Fibroblast of villous mesenchyme (primary cell): Measurements from ENCODE around the gene PNMA8C. TPM values are rescaled to one million over a fixed set of nuclear protein-coding genes. Genes with fewer than 3 reads are reported as not detected.
"Not testable (repeated sequence)": the region's sequence is repeated elsewhere in the genome, so short reads cannot be mapped to it uniquely, and the experiment has no call there.

Source experiments
- DNase-seq: peaks from one replicate; pipeline ENCODE4 v3.0.0-alpha.2; 2010; ENCODE audit warnings: low read depth
- H3K4me3 ChIP-seq: 2 replicates; pipeline ENCODE4 v1.5.1; 2011; ENCODE audit warnings: low read depth, mild to moderate bottlenecking, low read length
- CTCF ChIP-seq: IDR thresholded peaks from 2 replicates; pipeline ENCODE4 v1.5.1; 2012; ENCODE audit warnings: low read depth, mild to moderate bottlenecking, low read length; ENCODE audit not compliant: insufficient read depth
- total RNA-seq: library from RNA; depleted of rRNA; stranded (reverse); fragments of >200 nt; gene quantifications from 2 replicates; pipeline ENCODE4 v1.2.3, GENCODE V29; 2012

PNMA8C gene
- total RNA-seq, 1 donor: under 0.01 TPM

DNA sequence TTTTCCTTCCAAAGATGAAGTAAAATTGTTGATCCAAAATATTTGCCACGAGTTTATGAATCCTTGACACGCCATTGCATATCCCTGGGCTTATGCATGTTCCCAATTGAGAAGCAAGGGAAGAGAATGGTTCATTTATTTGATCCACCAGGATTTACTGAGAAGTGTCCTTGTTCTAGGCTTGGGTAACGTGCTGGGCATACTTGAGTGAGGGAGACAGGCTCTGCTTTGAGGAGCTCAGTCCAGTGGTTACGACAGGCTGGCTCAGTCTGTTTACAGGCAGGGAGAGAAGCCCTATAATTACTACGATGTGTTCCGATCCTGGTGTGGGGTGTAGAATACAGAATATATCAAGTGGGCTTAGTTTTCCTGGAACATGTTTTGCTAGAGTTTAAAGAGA lies 6.3 kb upstream of the PNMA8C start:
- no peak overlapping the region for H3K4me3 ChIP-seq
- no peak for TF ChIP-seq CTCF
- DNase-seq: no peak

DNA sequence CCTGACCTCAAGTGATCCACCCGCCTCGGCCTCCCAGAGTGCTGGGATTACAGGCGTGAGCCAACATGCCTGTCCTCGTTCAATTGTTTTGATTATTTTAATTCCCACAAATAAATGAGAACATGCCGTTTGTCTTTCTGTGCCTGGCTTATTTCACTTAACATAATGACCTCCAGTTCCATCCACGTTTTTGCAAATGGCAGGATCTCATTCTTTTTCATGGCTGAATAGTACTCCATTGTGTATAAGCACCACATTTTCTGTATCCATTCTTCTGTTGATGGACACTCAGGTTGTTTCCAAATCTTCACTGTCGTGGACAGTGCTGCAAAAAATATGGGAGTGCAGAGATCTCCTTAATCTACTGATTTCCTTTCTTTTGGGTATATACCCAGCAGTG lies 4.7 kb upstream of the PNMA8C start:
- not testable (repeated sequence) for DNase-seq, H3K4me3 ChIP-seq

GRCh38 chr19:46431824-46432223 lies 3.1 kb upstream of the PNMA8C start:
- peak; percentile 25 for TF ChIP-seq CTCF
- DNase-seq: no peak
- no peak overlapping the region for H3K4me3 ChIP-seq

- DNase-seq: no peak
- H3K4me3 ChIP-seq: no peak overlapping the region
- no peak for TF ChIP-seq CTCF
These were observed 1.3 kb upstream of the PNMA8C start for GRCh38 chr19:46429999-46430398.

- H3K4me3 ChIP-seq: no peak overlapping the region
- TF ChIP-seq CTCF: no peak
- DNase-seq: no peak
These were observed 1.2 kb downstream of the PNMA8C start for GRCh38 chr19:46427518-46428045.

- H3K4me3 ChIP-seq: peak overlapping the region; percentile 60
- TF ChIP-seq CTCF: no peak
- peak; percentile 80 for DNase-seq
These were observed 2.1 kb downstream of the PNMA8C start for GRCh38 chr19:46426506-46427162.

GRCh38 chr19:46426035-46426505 lies 2.7 kb downstream of the PNMA8C start:
- TF ChIP-seq CTCF: no peak
- H3K4me3 ChIP-seq: peak overlapping the region; percentile 60
- DNase-seq: no peak
